ENCODE results near the gene DPH5. TPM values are rescaled to one million over a fixed set of nuclear protein-coding genes. Genes with fewer than 3 reads are reported as not detected.

Gene DPH5
- polyA plus RNA-seq, 1 of the 3 experiments (the other 2 are of a cell fraction) = 36.6 TPM

DNA sequence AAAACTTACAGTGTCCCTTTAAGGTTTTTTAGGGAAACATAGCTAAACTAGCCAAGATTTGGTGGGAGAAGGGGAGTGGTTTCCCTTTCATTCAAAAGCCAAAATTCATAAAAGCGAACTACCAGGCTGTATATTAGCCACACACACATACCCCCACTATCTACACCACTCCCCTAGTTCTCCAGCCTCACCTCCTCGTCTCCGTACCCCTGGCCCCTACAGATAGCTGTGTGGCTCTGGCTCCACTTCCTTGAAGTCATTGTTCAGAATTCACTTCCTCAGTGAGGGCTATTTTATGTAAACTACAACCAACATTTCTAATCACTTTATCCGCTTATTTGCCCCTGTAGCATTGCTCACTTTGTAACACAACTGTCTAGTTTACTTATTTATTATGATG, 5.3 kb upstream of the DPH5 start:
- no peak for DNase-seq
- 0 out of 2 replicates have a peak, but pooled peaks cover 3% of the 10 kb centered on the region for H3K9me3 ChIP-seq
- POLR2A ChIA-PET = no interaction called here
- CTCF ChIA-PET = interaction anchor here (1.3 to 1.6 kb wide), 2 partner anchors 208 kb away, joined by 4 to 5 read pairs; no protein-coding TSS in a partner anchor
- no peak overlapping the region for H2AFZ ChIP-seq (ENCODE audit: low read depth)
- 99% methylated on average over 4 of the region's 4 CpGs for WGBS (ENCODE audit: low lambda C conversion rate)
- no peaks in the 10 kb centered on the region for H4K20me1 ChIP-seq (ENCODE audit: insufficient read depth)
- no peaks in the 10 kb centered on the region for H3F3A ChIP-seq (replicated peaks; ENCODE audit: insufficient read depth)
- H3K27ac ChIP-seq (ENCODE audit: low read depth in 2 of 2, low read length in 1 of 2) = no peak overlapping the region
- H3K79me2 ChIP-seq (ENCODE audit: insufficient read depth) = peaks cover 14% of the 10 kb centered on the region
- peaks cover 0 to 10% of the 10 kb centered on the region in 2 experiments for H3K36me3 ChIP-seq (replicated peaks in 1 of 2; ENCODE audit: control insufficient read depth in 1 of 2, insufficient read depth in 2 of 2, low read length in 1 of 2)
- H3K4me1 ChIP-seq (ENCODE audit: control insufficient read depth in 1 of 2, insufficient read depth in 2 of 2, low read depth in 1 of 2, low read length in 1 of 2) = peaks cover 0 to 4% of the 10 kb centered on the region in 2 experiments; a peak in 2 of 4 replicates
- H3K9me2 ChIP-seq = no peaks in the 10 kb centered on the region
- TF ChIP-seq, protein P1, sequence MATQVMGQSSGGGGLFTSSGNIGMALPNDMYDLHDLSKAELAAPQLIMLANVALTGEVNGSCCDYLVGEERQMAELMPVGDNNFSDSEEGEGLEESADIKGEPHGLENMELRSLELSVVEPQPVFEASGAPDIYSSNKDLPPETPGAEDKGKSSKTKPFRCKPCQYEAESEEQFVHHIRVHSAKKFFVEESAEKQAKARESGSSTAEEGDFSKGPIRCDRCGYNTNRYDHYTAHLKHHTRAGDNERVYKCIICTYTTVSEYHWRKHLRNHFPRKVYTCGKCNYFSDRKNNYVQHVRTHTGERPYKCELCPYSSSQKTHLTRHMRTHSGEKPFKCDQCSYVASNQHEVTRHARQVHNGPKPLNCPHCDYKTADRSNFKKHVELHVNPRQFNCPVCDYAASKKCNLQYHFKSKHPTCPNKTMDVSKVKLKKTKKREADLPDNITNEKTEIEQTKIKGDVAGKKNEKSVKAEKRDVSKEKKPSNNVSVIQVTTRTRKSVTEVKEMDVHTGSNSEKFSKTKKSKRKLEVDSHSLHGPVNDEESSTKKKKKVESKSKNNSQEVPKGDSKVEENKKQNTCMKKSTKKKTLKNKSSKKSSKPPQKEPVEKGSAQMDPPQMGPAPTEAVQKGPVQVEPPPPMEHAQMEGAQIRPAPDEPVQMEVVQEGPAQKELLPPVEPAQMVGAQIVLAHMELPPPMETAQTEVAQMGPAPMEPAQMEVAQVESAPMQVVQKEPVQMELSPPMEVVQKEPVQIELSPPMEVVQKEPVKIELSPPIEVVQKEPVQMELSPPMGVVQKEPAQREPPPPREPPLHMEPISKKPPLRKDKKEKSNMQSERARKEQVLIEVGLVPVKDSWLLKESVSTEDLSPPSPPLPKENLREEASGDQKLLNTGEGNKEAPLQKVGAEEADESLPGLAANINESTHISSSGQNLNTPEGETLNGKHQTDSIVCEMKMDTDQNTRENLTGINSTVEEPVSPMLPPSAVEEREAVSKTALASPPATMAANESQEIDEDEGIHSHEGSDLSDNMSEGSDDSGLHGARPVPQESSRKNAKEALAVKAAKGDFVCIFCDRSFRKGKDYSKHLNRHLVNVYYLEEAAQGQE (IDR thresholded peaks at IDR 0.05; ENCODE audit: low read depth, low read length) = no peak
- TF ChIP-seq RXRA (IDR thresholded peaks at IDR 0.05; ENCODE audit: borderline replicate concordance, low read depth) = no peak
- TF ChIP-seq, protein P2, sequence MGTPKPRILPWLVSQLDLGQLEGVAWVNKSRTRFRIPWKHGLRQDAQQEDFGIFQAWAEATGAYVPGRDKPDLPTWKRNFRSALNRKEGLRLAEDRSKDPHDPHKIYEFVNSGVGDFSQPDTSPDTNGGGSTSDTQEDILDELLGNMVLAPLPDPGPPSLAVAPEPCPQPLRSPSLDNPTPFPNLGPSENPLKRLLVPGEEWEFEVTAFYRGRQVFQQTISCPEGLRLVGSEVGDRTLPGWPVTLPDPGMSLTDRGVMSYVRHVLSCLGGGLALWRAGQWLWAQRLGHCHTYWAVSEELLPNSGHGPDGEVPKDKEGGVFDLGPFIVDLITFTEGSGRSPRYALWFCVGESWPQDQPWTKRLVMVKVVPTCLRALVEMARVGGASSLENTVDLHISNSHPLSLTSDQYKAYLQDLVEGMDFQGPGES (IDR thresholded peaks at IDR 0.05; ENCODE audit: low read depth, low read length) = no peak
- TF ChIP-seq EP300 (IDR thresholded peaks at IDR 0.05; ENCODE audit: borderline replicate concordance in 1 of 2, low read depth in 1 of 2, low read length in 1 of 2) = no peak
- no peak for TF ChIP-seq MEF2A (IDR thresholded peaks at IDR 0.05; ENCODE audit: borderline replicate concordance, low read depth)
- no peak for TF ChIP-seq RCOR1 (IDR thresholded peaks at IDR 0.05; ENCODE audit: low read length)
- TF ChIP-seq, protein P3, sequence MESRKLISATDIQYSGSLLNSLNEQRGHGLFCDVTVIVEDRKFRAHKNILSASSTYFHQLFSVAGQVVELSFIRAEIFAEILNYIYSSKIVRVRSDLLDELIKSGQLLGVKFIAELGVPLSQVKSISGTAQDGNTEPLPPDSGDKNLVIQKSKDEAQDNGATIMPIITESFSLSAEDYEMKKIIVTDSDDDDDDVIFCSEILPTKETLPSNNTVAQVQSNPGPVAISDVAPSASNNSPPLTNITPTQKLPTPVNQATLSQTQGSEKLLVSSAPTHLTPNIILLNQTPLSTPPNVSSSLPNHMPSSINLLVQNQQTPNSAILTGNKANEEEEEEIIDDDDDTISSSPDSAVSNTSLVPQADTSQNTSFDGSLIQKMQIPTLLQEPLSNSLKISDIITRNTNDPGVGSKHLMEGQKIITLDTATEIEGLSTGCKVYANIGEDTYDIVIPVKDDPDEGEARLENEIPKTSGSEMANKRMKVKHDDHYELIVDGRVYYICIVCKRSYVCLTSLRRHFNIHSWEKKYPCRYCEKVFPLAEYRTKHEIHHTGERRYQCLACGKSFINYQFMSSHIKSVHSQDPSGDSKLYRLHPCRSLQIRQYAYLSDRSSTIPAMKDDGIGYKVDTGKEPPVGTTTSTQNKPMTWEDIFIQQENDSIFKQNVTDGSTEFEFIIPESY (IDR thresholded peaks at IDR 0.05; ENCODE audit: borderline replicate concordance, low read depth) = no peak
- TF ChIP-seq ELF1 (IDR thresholded peaks at IDR 0.05) = no peak
- no peak for TF ChIP-seq USF2 (IDR thresholded peaks at IDR 0.05; ENCODE audit: borderline replicate concordance, low read depth, low read length)
- TF ChIP-seq TAF1 (IDR thresholded peaks at IDR 0.05; ENCODE audit: borderline replicate concordance, low read depth, low read length) = no peak
- TF ChIP-seq TCF12 (IDR thresholded peaks at IDR 0.05) = no peak
- TF ChIP-seq SIN3A (IDR thresholded peaks at IDR 0.05; ENCODE audit: borderline replicate concordance, low read depth, low read length) = no peak
- TF ChIP-seq GABPA (IDR thresholded peaks at IDR 0.05; ENCODE audit: low read depth) = no peak
- no peak for TF ChIP-seq EZH2phosphoT487 (IDR thresholded peaks at IDR 0.05; ENCODE audit: borderline replicate concordance, low read depth)
- no peak for TF ChIP-seq FOSL2 (IDR thresholded peaks at IDR 0.05; ENCODE audit: borderline replicate concordance, low read depth)
- no peak overlapping the region for H3K4me2 ChIP-seq
- H3K27me3 ChIP-seq (ENCODE audit: insufficient read depth) = no peaks in the 10 kb centered on the region
- no peak overlapping the region for H3K9ac ChIP-seq
- H3K4me3 ChIP-seq (ENCODE audit: low read depth in 2 of 2, low read length in 1 of 2) = no peak overlapping the region

Data from SK-N-SH (cell line).